Measurements from ENCODE around the gene DICER1.

The DICER1 gene

GRCh38 chr14:95058491-95058890, 98.8 kb downstream of the DICER1 start:
- no peaks in the 10 kb centered on the region for H3K27me3 ChIP-seq (ENCODE audit: insufficient read depth, low read length, poor library complexity)
- no peak for TF ChIP-seq EZH2 (IDR thresholded peaks at IDR 0.05; ENCODE audit: borderline replicate concordance, low read depth, low read length, severe bottlenecking)
- TF ChIP-seq, protein P1, sequence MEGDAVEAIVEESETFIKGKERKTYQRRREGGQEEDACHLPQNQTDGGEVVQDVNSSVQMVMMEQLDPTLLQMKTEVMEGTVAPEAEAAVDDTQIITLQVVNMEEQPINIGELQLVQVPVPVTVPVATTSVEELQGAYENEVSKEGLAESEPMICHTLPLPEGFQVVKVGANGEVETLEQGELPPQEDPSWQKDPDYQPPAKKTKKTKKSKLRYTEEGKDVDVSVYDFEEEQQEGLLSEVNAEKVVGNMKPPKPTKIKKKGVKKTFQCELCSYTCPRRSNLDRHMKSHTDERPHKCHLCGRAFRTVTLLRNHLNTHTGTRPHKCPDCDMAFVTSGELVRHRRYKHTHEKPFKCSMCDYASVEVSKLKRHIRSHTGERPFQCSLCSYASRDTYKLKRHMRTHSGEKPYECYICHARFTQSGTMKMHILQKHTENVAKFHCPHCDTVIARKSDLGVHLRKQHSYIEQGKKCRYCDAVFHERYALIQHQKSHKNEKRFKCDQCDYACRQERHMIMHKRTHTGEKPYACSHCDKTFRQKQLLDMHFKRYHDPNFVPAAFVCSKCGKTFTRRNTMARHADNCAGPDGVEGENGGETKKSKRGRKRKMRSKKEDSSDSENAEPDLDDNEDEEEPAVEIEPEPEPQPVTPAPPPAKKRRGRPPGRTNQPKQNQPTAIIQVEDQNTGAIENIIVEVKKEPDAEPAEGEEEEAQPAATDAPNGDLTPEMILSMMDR (IDR thresholded peaks at IDR 0.05; ENCODE audit: borderline replicate concordance, extremely low read depth, low read length, poor library complexity, severe bottlenecking) = no peak
- peak overlapping the region; percentile 13; the same call in 1 of the 2 replicates for H2AFZ ChIP-seq (ENCODE audit: low read depth, low read length)
- peak overlapping the region; percentile 85 for H3K27ac ChIP-seq (ENCODE audit: low read length)
- H4K20me1 ChIP-seq (ENCODE audit: insufficient read depth, low read length) = no peaks in the 10 kb centered on the region
- peak overlapping the region in 1 of 2 experiments; percentile 21; a peak in 1 of 4 replicates for H3K4me3 ChIP-seq (ENCODE audit: low read depth in 1 of 2, low read length in 2 of 2)
- ATAC-seq (ENCODE audit: insufficient read depth, low read depth) (peak; percentile 66), DNase-seq (peak; percentile 77)
- H3K79me2 ChIP-seq (ENCODE audit: insufficient read depth, low read length) = no peaks in the 10 kb centered on the region
- peak overlapping the region; percentile 54 for H3K9ac ChIP-seq (ENCODE audit: low read depth, low read length)
- no peaks in the 10 kb centered on the region for H3K9me3 ChIP-seq (ENCODE audit: insufficient read depth, low read length, severe bottlenecking)
- H3K4me1 ChIP-seq (ENCODE audit: insufficient read depth, low read length) = peaks cover 59% of the 10 kb centered on the region
- peak overlapping the region; percentile 31 for H3K4me2 ChIP-seq (ENCODE audit: insufficient read depth, low read length)
- no peaks in the 10 kb centered on the region for H3K36me3 ChIP-seq (ENCODE audit: insufficient read depth, low read length)

DNA sequence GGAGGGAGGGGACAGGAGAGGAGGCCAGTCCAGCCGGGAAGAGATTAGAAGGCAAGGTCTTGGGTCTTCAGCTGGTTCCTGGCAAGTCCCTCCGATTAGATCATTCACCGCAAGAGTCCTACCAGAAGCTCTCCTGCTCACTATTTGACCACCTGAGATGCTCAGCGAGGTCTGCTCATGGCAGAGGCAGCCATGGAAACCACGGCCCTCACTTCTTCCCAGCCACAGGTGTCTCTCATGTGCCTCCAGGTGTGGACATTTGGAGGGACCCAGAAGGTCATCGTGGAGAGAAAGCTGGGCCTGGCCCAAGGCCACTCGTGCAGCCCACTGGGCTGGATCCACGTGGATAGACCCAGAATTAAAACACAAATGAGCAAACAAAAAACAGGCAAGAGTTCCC, 99.5 kb downstream of the DICER1 start:
- ATAC-seq (ENCODE audit: insufficient read depth, low read depth) (no peak), DNase-seq (peak; percentile 22)
- Histone ChIP-seq H3K9ac (ENCODE audit: low read depth, low read length) (peak overlapping the region; percentile 54), H2AFZ (ENCODE audit: low read depth, low read length) (no peak overlapping the region), H4K20me1 (ENCODE audit: insufficient read depth, low read length) (no peaks in the 10 kb centered on the region), H3K27ac (ENCODE audit: low read length) (peak overlapping the region; percentile 85), H3K4me1 (ENCODE audit: insufficient read depth, low read length) (peaks cover 59% of the 10 kb centered on the region), H3K79me2 (ENCODE audit: insufficient read depth, low read length) (no peaks in the 10 kb centered on the region), H3K27me3 (ENCODE audit: insufficient read depth, low read length, poor library complexity) (no peaks in the 10 kb centered on the region), H3K36me3 (ENCODE audit: insufficient read depth, low read length) (no peaks in the 10 kb centered on the region), H3K4me3 (ENCODE audit: low read depth in 1 of 2, low read length in 2 of 2) (no peak overlapping the region; a peak in 1 of 4 replicates), H3K9me3 (ENCODE audit: insufficient read depth, low read length, severe bottlenecking) (no peaks in the 10 kb centered on the region), H3K4me2 (ENCODE audit: insufficient read depth, low read length) (no peak overlapping the region; the same call in 1 of the 2 replicates)
- TF ChIP-seq EZH2 (IDR thresholded peaks at IDR 0.05; ENCODE audit: borderline replicate concordance, low read depth, low read length, severe bottlenecking) = no peak
- TF ChIP-seq, protein P1 (IDR thresholded peaks at IDR 0.05; ENCODE audit: borderline replicate concordance, extremely low read depth, low read length, poor library complexity, severe bottlenecking) = no peak

DNA sequence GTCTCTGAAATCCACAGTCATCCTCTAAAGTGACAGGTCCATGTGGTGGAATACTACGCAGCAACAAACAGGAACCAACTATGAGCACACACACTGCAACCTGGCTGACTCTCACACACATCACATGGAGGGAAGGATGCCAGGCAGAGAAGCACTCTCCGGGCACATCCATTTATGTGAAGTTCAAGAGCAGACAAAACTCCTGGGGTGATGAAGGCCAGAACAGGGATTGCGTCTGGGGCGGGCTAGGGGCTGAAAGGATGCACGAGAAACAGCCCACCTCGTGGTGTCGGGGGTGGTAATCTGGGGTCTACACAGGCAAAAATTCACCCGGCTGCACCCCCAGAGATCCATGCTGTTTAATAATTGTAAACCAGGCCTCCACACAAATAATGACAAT, 100.2 kb downstream of the DICER1 start:
- Histone ChIP-seq H4K20me1 (ENCODE audit: insufficient read depth, low read length) (no peaks in the 10 kb centered on the region), H3K4me1 (ENCODE audit: insufficient read depth, low read length) (peaks cover 59% of the 10 kb centered on the region), H3K4me3 (ENCODE audit: low read depth in 1 of 2, low read length in 2 of 2) (no peak overlapping the region), H3K79me2 (ENCODE audit: insufficient read depth, low read length) (no peaks in the 10 kb centered on the region), H3K27ac (ENCODE audit: low read length) (peak overlapping the region; percentile 85), H3K9me3 (ENCODE audit: insufficient read depth, low read length, severe bottlenecking) (no peaks in the 10 kb centered on the region), H3K9ac (ENCODE audit: low read depth, low read length) (no peak overlapping the region; the same call in 1 of the 2 replicates), H3K36me3 (ENCODE audit: insufficient read depth, low read length) (no peaks in the 10 kb centered on the region), H3K4me2 (ENCODE audit: insufficient read depth, low read length) (no peak overlapping the region), H2AFZ (ENCODE audit: low read depth, low read length) (no peak overlapping the region), H3K27me3 (ENCODE audit: insufficient read depth, low read length, poor library complexity) (no peaks in the 10 kb centered on the region)
- ATAC-seq (ENCODE audit: insufficient read depth, low read depth) = no peak
- DNase-seq = no peak
- no peak for TF ChIP-seq EZH2 (IDR thresholded peaks at IDR 0.05; ENCODE audit: borderline replicate concordance, low read depth, low read length, severe bottlenecking)

DNA sequence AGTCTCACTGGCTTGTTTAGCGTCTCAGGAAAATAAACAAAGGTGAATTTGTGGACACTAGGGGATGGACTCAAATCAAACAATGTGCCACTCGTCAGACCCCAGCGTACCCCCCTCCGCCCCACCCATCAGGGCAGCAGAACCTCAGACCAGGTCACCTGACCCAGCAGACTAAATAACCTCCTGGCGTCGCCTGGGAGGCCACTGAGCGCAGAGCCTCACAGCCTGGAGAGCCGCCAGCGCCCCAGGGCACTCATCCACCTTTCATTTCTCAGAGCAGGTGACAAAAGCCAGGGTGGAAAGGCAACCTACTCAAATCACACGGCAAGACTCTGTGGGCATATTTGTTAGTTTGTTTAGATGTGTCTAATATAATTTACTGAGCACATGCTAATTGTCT, 100.9 kb downstream of the DICER1 start:
- Histone ChIP-seq H3K4me3 (ENCODE audit: low read depth in 1 of 2, low read length in 2 of 2) (no peak overlapping the region), H3K9ac (ENCODE audit: low read depth, low read length) (no peak overlapping the region), H3K9me3 (ENCODE audit: insufficient read depth, low read length, severe bottlenecking) (no peaks in the 10 kb centered on the region), H3K27ac (ENCODE audit: low read length) (peak overlapping the region; percentile 85), H3K4me1 (ENCODE audit: insufficient read depth, low read length) (peaks cover 59% of the 10 kb centered on the region), H4K20me1 (ENCODE audit: insufficient read depth, low read length) (no peaks in the 10 kb centered on the region), H2AFZ (ENCODE audit: low read depth, low read length) (no peak overlapping the region), H3K27me3 (ENCODE audit: insufficient read depth, low read length, poor library complexity) (no peaks in the 10 kb centered on the region), H3K36me3 (ENCODE audit: insufficient read depth, low read length) (no peaks in the 10 kb centered on the region), H3K4me2 (ENCODE audit: insufficient read depth, low read length) (no peak overlapping the region), H3K79me2 (ENCODE audit: insufficient read depth, low read length) (no peaks in the 10 kb centered on the region)
- DNase-seq (no peak), ATAC-seq (ENCODE audit: insufficient read depth, low read depth) (no peak)
- TF ChIP-seq, protein P1 (IDR thresholded peaks at IDR 0.05; ENCODE audit: borderline replicate concordance, extremely low read depth, low read length, poor library complexity, severe bottlenecking) = no peak
- no peak for TF ChIP-seq EZH2 (IDR thresholded peaks at IDR 0.05; ENCODE audit: borderline replicate concordance, low read depth, low read length, severe bottlenecking)

Measured in DND-41 (cell line).